RWPE1 (cell line): ENCODE results near the gene SLIT1.

Experiments
- CTCF ChIA-PET: fragments of 350-600 bp; sonication (Branson Sonifier 250); formaldehyde crosslinking; extraction: SDS; loops from one replicate; lab custom pipeline; 2021; lab: Yijun Ruan, JAX
- POLR2A ChIA-PET: fragments of 400-600 bp; formaldehyde crosslinking; extraction: SDS; loops from one replicate; lab custom pipeline; 2020; ENCODE audit warnings: antibody characterized with exemption; ENCODE audit not compliant: low non-redundant PET; lab: Yijun Ruan, JAX
- DNase-seq: peaks from one replicate; pipeline ENCODE4 v3.0.0; 2012; ENCODE audit warnings: low spot score
- H3K27ac ChIP-seq: fragments of 450-650 bp; 2 replicates; pipeline ENCODE4 v1.5.1; 2017
- CTCF ChIP-seq: fragments of 450-650 bp; conservative IDR thresholded peaks from 2 replicates; pipeline ENCODE4 v1.5.1; 2017; ENCODE audit warnings: low read depth, mild to moderate bottlenecking

The SLIT1 gene

GRCh38 chr10:97050956-97051496 is 134.7 kb downstream of the SLIT1 start:
- TF ChIP-seq CTCF = no peak
- DNase-seq = no peak
- CTCF ChIA-PET = interaction anchor here (1.6 to 2.8 kb wide), 2 partner anchors 14 to 22 kb away, joined by 5 to 7 read pairs; no protein-coding TSS in a partner anchor
- POLR2A ChIA-PET = no interaction called here
- no peak overlapping the region for H3K27ac ChIP-seq

GRCh38 chr10:97050205-97050745 is 135.5 kb downstream of the SLIT1 start:
- POLR2A ChIA-PET = no interaction called here
- CTCF ChIA-PET = interaction anchor here (0.7 to 2.8 kb wide), 4 partner anchors 9 to 25 kb away, joined by 3 to 7 read pairs (median 5); no protein-coding TSS in a partner anchor
- no peak for DNase-seq
- no peak for TF ChIP-seq CTCF
- no peak overlapping the region for H3K27ac ChIP-seq

- ChIA-PET CTCF (interaction anchor here (0.7 to 1.6 kb wide), 3 partner anchors 9 to 24 kb away, joined by 3 to 5 read pairs (median 5); no protein-coding TSS in a partner anchor), POLR2A (no interaction called here)
- TF ChIP-seq CTCF = no peak
- no peak overlapping the region for H3K27ac ChIP-seq
- DNase-seq = no peak
These were observed 136.1 kb downstream of the SLIT1 start for GRCh38 chr10:97049670-97050069.

GRCh38 chr10:97048649-97049427 is 136.9 kb downstream of the SLIT1 start:
- POLR2A ChIA-PET = no interaction called here
- CTCF ChIA-PET = no interaction called here
- TF ChIP-seq CTCF = no peak
- no peak for DNase-seq
- H3K27ac ChIP-seq = no peak overlapping the region

GRCh38 chr10:97047788-97048187 is 138.0 kb downstream of the SLIT1 start:
- POLR2A ChIA-PET = no interaction called here

More at GRCh38 chr10:97047788-97048187, 138.0 kb downstream of the SLIT1 start:
- CTCF ChIA-PET = no interaction called here
- no peak for TF ChIP-seq CTCF
- DNase-seq = no peak
- H3K27ac ChIP-seq = no peak overlapping the region
